Measurements from ENCODE around the gene JTB. TPM values are rescaled to one million over a fixed set of nuclear protein-coding genes. Genes with fewer than 3 reads are reported as not detected.
A peak's percentile ranks its signal among the peaks of the same experiment; 100 is the strongest.

JTB gene
- polyA plus RNA-seq, 2 of the 4 experiments (the other 2 are of a cell fraction): 106 to 162 TPM

GRCh38 chr1:153967107-153967999 lies 10.1 kb downstream of the JTB start, which contains the start of gene CREB3L4 (continued):
- peak; percentile 55; the same call in 1 of the 2 replicates for TF ChIP-seq MYC (IDR thresholded peaks at IDR 0.05; ENCODE audit: borderline replicate concordance, low read length)
- peak; percentile 87 for TF ChIP-seq POLR2A (IDR thresholded peaks at IDR 0.05; ENCODE audit: low read length)
- no peak for TF ChIP-seq TP53 (CRISPR knock-in tag; IDR thresholded peaks at IDR 0.05)
- no peak for TF ChIP-seq NFE2L2 (conservative IDR thresholded peaks at IDR 0.05; ENCODE audit: low read length)
- no peak for TF ChIP-seq ZFP36 (IDR thresholded peaks at IDR 0.05; ENCODE audit: borderline replicate concordance, partially characterized antibody)
- no peak for TF ChIP-seq HDAC2 (IDR thresholded peaks at IDR 0.05)

GRCh38 chr1:153963850-153964331 lies 13.6 kb downstream of the JTB start:
- peak overlapping the region; percentile 84 for H3K4me2 ChIP-seq
- 1% methylated on average over 22 of the region's 22 CpGs for WGBS (ENCODE audit: missing lambda C conversion rate)
- no peaks in the 10 kb centered on the region for H3K9me3 ChIP-seq
- CTCF ChIA-PET: interaction anchor here (1.0 to 3.6 kb wide), 4 partner anchors 18 to 143 kb away, joined by 3 to 26 read pairs (median 12); partner anchors contain the start of genes DENND4B and RAB13
- H3K4me3 ChIP-seq: peak overlapping the region; percentile 73
- H3K4me1 ChIP-seq: peaks cover 34% of the 10 kb centered on the region
- H3K27ac ChIP-seq: peak overlapping the region; percentile 89 to 95
- ATAC-seq: peak; percentile 27 to 55
- POLR2A ChIA-PET: interaction anchor here (0.9 to 4.0 kb wide), 9 partner anchors 9 to 337 kb away, joined by 3 to 30 read pairs (median 7); partner anchors contain the start of genes DENND4B, GATAD2B, JTB and RPS27
- no peak for FAIRE-seq
- peak; percentile 59 to 78 for DNase-seq (ENCODE audit: low read depth in 1 of 2, low spot score in 1 of 2)
- no peak for TF ChIP-seq JUNB (IDR thresholded peaks at IDR 0.05)
- TF ChIP-seq POLR2AphosphoS2 (conservative IDR thresholded peaks at IDR 0.05; ENCODE audit: low read length): no peak
- no peak for TF ChIP-seq RNF2 (IDR thresholded peaks at IDR 0.05; ENCODE audit: borderline replicate concordance, low read depth)
- TF ChIP-seq KDM5A (IDR thresholded peaks at IDR 0.05): no peak
- no peak; the same call in 1 of the 2 replicates for TF ChIP-seq POLR2A (IDR thresholded peaks at IDR 0.05; ENCODE audit: low read length)
- no peak for TF ChIP-seq FOSB (CRISPR knock-in tag; IDR thresholded peaks at IDR 0.05)
- TF ChIP-seq NFE2L2 (conservative IDR thresholded peaks at IDR 0.05; ENCODE audit: low read length): no peak
- TF ChIP-seq MAZ (IDR thresholded peaks at IDR 0.05; ENCODE audit: borderline replicate concordance, low read depth, low read length): no peak
- TF ChIP-seq ZC3H11A (IDR thresholded peaks at IDR 0.05): no peak
- no peak for TF ChIP-seq ZFP36 (IDR thresholded peaks at IDR 0.05; ENCODE audit: borderline replicate concordance, partially characterized antibody)
- no peak for TF ChIP-seq HOXA7 (CRISPR knock-in tag; IDR thresholded peaks at IDR 0.05)
- no peak for TF ChIP-seq SMC3 (IDR thresholded peaks at IDR 0.05)
- TF ChIP-seq GATA3 (IDR thresholded peaks at IDR 0.05; ENCODE audit: borderline replicate concordance): no peak
- TF ChIP-seq BCL3 (IDR thresholded peaks at IDR 0.05): no peak
- no peak for TF ChIP-seq HDAC2 (IDR thresholded peaks at IDR 0.05)
- TF ChIP-seq USF2 (IDR thresholded peaks at IDR 0.05): no peak
- TF ChIP-seq E2F6 (IDR thresholded peaks at IDR 0.05; ENCODE audit: borderline replicate concordance, low read depth): peak; percentile 19; the same call in 1 of the 2 replicates
- no peak for TF ChIP-seq PHF8 (IDR thresholded peaks at IDR 0.05; ENCODE audit: borderline replicate concordance, low read depth)
- TF ChIP-seq MAFK (IDR thresholded peaks at IDR 0.05; ENCODE audit: partially characterized antibody): no peak
- TF ChIP-seq MAX (IDR thresholded peaks at IDR 0.05): peak; percentile 49
- no peak for TF ChIP-seq CHD4 (IDR thresholded peaks at IDR 0.05; ENCODE audit: borderline replicate concordance)
- no peak for TF ChIP-seq CHD2 (IDR thresholded peaks at IDR 0.05; ENCODE audit: low read length, partially characterized antibody)
- no peak for TF ChIP-seq REST (IDR thresholded peaks at IDR 0.05)
- peak in 1 of 2 experiments; percentile 47; a peak in 2 of 5 replicates for TF ChIP-seq JUN (IDR thresholded peaks at IDR 0.05)
- TF ChIP-seq ATOH8 (CRISPR knock-in tag; IDR thresholded peaks at IDR 0.05; ENCODE audit: low read depth): 0 out of 2 replicates have a peak, but pooled peaks have one; percentile 23
- TF ChIP-seq HOXB13 (CRISPR knock-in tag; IDR thresholded peaks at IDR 0.05; ENCODE audit: low read depth): no peak
- no peak for TF ChIP-seq RAD21 (conservative IDR thresholded peaks at IDR 0.05 in 1 of 2, IDR thresholded peaks at IDR 0.05 in 1 of 2)
- no peak for TF ChIP-seq RCOR1 (IDR thresholded peaks at IDR 0.05; ENCODE audit: low read depth, low read length)
